ENCODE data around the gene ZBTB4.

The ZBTB4 gene

GRCh38 chr17:7439462-7440112, 39.8 kb downstream of the ZBTB4 start, which contains the start of gene FGF11:
Gene FGF11, plus strand, starts transcription at chr17:7439512. Its CDS starts 109 bp downstream, at chr17:7439621.
- no peak for DNase-seq

- no peak for DNase-seq
Observed at GRCh38 chr17:7438656-7439460, 40.6 kb downstream of the ZBTB4 start.

- no peak for DNase-seq
Observed at GRCh38 chr17:7437950-7438614, 41.3 kb downstream of the ZBTB4 start.

GRCh38 chr17:7437369-7437863, 42.0 kb downstream of the ZBTB4 start:
- no peak for DNase-seq

GRCh38 chr17:7436556-7437368, 42.7 kb downstream of the ZBTB4 start:
- DNase-seq: no peak

- DNase-seq: no peak
Observed at GRCh38 chr17:7435676-7436555, 43.5 kb downstream of the ZBTB4 start.

- no peak for DNase-seq
Observed at GRCh38 chr17:7432296-7432695, 47.1 kb downstream of the ZBTB4 start.

GRCh38 chr17:7431231-7431630, 48.2 kb downstream of the ZBTB4 start:
- DNase-seq: no peak

- DNase-seq: no peak
Observed at GRCh38 chr17:7429722-7430121, 49.7 kb downstream of the ZBTB4 start.

- no peak for DNase-seq
Observed at GRCh38 chr17:7428557-7428956, 50.9 kb downstream of the ZBTB4 start, which contains the start of gene SPEM3. Gene SPEM3, plus strand, starts transcription at chr17:7428857. Its CDS starts 46 bp downstream, at chr17:7428903.

GRCh38 chr17:7427549-7427948, 51.9 kb downstream of the ZBTB4 start:
- no peak for DNase-seq

- no peak for DNase-seq
Observed at GRCh38 chr17:7426896-7427489, 52.4 kb downstream of the ZBTB4 start.

GRCh38 chr17:7426203-7426863, 53.1 kb downstream of the ZBTB4 start:
- DNase-seq: no peak

GRCh38 chr17:7425756-7426155, 53.7 kb downstream of the ZBTB4 start:
- no peak for DNase-seq

- DNase-seq: no peak
Observed at GRCh38 chr17:7425316-7425715, 54.1 kb downstream of the ZBTB4 start, which contains the start of gene SPEM2. Gene SPEM2, plus strand, starts transcription at chr17:7425616. Its CDS starts 73 bp downstream, at chr17:7425689.

GRCh38 chr17:7423679-7424078, 55.8 kb downstream of the ZBTB4 start:
- DNase-seq: no peak

GRCh38 chr17:7421186-7421585, 58.2 kb downstream of the ZBTB4 start:
- no peak for DNase-seq

GRCh38 chr17:7419819-7420610, 59.4 kb downstream of the ZBTB4 start, which contains the start of gene SPEM1:
Gene SPEM1, plus strand, starts transcription at chr17:7420324. Its CDS starts 61 bp downstream, at chr17:7420385.
- DNase-seq: no peak

- no peak for DNase-seq
Observed at GRCh38 chr17:7418472-7419152, 60.8 kb downstream of the ZBTB4 start.
